HepG2 (cell line): ENCODE data around the gene HECA. TPM values are rescaled to one million over a fixed set of nuclear protein-coding genes. Genes with fewer than 3 reads are reported as not detected.

Experiments used
- ATAC-seq: fragments of 200-7000 bp; cut with Tn5 transposase; 3 replicates; pipeline ENCODE4 v1.9.1; 2020; ENCODE audit warnings: mild to moderate bottlenecking, moderate library complexity
- BruUV-seq: library from RNA; stranded (reverse); fragments of 400-500 nt; replicated peaks from 2 replicates; lab custom pipeline; 2021; lab: Mats Ljungman, UMichigan
- CTCF ChIA-PET: fragments of 300-600 bp; formaldehyde crosslinking; extraction: SDS; loops from one replicate; lab custom pipeline; 2021; ENCODE audit warnings: low total read pairs, inconsistent platforms, low intra/inter-chr PET ratio; lab: Yijun Ruan, JAX
- POLR2A ChIA-PET: fragments of 350-600 bp; sonication (Branson Sonifier 250); formaldehyde crosslinking; loops from one replicate; lab custom pipeline; 2020; ENCODE audit warnings: antibody characterized with exemption, inconsistent platforms; lab: Yijun Ruan, JAX
- DNase-seq: peaks from one replicate; pipeline ENCODE4 v3.0.0-alpha.2; 2015; ENCODE audit warnings: low spot score
- FAIRE-seq: peaks from 3 replicates; lab custom pipeline; 2011; peaks lifted over from hg19 to GRCh38; lab: Jason Lieb, UNC
- H2AFZ ChIP-seq: one replicate; pipeline ENCODE4 v1.6.1; 2011; ENCODE audit warnings: low read length, inconsistent platforms
- H3K27ac ChIP-seq: fragments of 300-600 bp; 3 replicates; pipeline ENCODE4 v1.8.0; 2011; ENCODE audit warnings: mixed run types, mild to moderate bottlenecking, mixed read lengths, low read length, inconsistent platforms; ENCODE audit not compliant: insufficient read depth; ENCODE audit errors: extremely low read length
- H3K27me3 ChIP-seq, 2 experiments: fragments of 200-600 bp in 1 of 2; 2 replicates in 1 of 2; 3 replicates in 1 of 2; pipeline versions ENCODE4 v1.6.0 to v1.8.0; 2011; ENCODE audit warnings: low read length in 2 of 2, mild to moderate bottlenecking in 2 of 2, moderate library complexity in 2 of 2, inconsistent platforms in 1 of 2; ENCODE audit not compliant: insufficient read depth in 2 of 2, control insufficient read depth in 1 of 2
- H3K36me3 ChIP-seq, 2 experiments: fragments of 200-600 bp in 1 of 2; replicated peaks in 1 of 2; 2 replicates in 1 of 2; 3 replicates in 1 of 2; pipeline versions ENCODE4 v1.5.1 to v1.8.0; 2011; ENCODE audit warnings: low read length in 2 of 2, inconsistent platforms in 1 of 2; ENCODE audit not compliant: insufficient read depth in 2 of 2, control insufficient read depth in 1 of 2
- H3K4me1 ChIP-seq: 2 replicates; pipeline ENCODE4 v1.5.1; 2012; ENCODE audit warnings: low read length, inconsistent platforms; ENCODE audit not compliant: insufficient read depth
- H3K4me2 ChIP-seq: 2 replicates; pipeline ENCODE4 v1.6.0; 2011; ENCODE audit warnings: low read depth, low read length, inconsistent platforms
- H3K4me3 ChIP-seq, 3 experiments: fragments of 200-600 bp in 1 of 3; sonication (generic), shearing (Covaris generic) in 1 of 3; replicated peaks in 1 of 3; 2 replicates each; pipeline ENCODE4 v1.5.1; 2011 to 2016; ENCODE audit warnings: low read length in 3 of 3, inconsistent platforms in 2 of 3, low read depth in 2 of 3, mild to moderate bottlenecking in 2 of 3, control low read depth in 1 of 3, mixed read lengths in 1 of 3; ENCODE audit not compliant: insufficient read depth in 1 of 3
- H3K79me2 ChIP-seq: one replicate; pipeline ENCODE4 v1.6.1; 2011; ENCODE audit warnings: low read length, inconsistent platforms; ENCODE audit not compliant: insufficient read depth
- H3K9ac ChIP-seq: 2 replicates; pipeline ENCODE4 v1.6.0; 2011; ENCODE audit warnings: mild to moderate bottlenecking, low read depth, low read length, inconsistent platforms; ENCODE audit not compliant: insufficient read depth
- H3K9me3 ChIP-seq: 2 replicates; pipeline ENCODE4 v1.5.1; 2012; ENCODE audit warnings: mild to moderate bottlenecking, low read length
- H4K20me1 ChIP-seq: 2 replicates; pipeline ENCODE4 v1.6.0; 2011; ENCODE audit warnings: inconsistent platforms, mild to moderate bottlenecking, low read length, moderate library complexity; ENCODE audit not compliant: insufficient read depth
- ATF7 ChIP-seq, 2 experiments: fragments of 450-650 bp in 1 of 2; sonication (generic) in 1 of 2; formaldehyde crosslinking in 1 of 2; IDR thresholded peaks; 2 replicates each; pipeline versions ENCODE4 v1.4.0 to v1.6.1; 2016 to 2020; ENCODE audit warnings: antibody characterized with exemption in 1 of 2, mild to moderate bottlenecking in 1 of 2, missing genetic modification reagents in 1 of 2
- HDAC6 ChIP-seq: fragments of 200-600 bp; sonication (generic); IDR thresholded peaks from 2 replicates; pipeline ENCODE4 v1.7.0; 2017; ENCODE audit warnings: mild to moderate bottlenecking, antibody characterized with exemption, low read length, low read depth
- KDM5B ChIP-seq: sonication (generic); formaldehyde crosslinking; IDR thresholded peaks from 2 replicates; pipeline ENCODE4 v1.4.0; 2020; ENCODE audit warnings: missing genetic modification reagents, mild to moderate bottlenecking, borderline replicate concordance
- MEF2D ChIP-seq: sonication (generic); formaldehyde crosslinking; IDR thresholded peaks from 2 replicates; pipeline ENCODE4 v1.5.1; 2020; ENCODE audit warnings: mild to moderate bottlenecking, missing genetic modification reagents
- MTERF4 ChIP-seq: sonication (generic); formaldehyde crosslinking; IDR thresholded peaks from 2 replicates; pipeline ENCODE4 v1.8.0; 2023; ENCODE audit warnings: mild to moderate bottlenecking, missing genetic modification reagents
- NCOA1 ChIP-seq: sonication (generic); formaldehyde crosslinking; IDR thresholded peaks from 2 replicates; pipeline ENCODE4 v1.9.0; 2021; ENCODE audit warnings: missing genetic modification reagents
- NCOA5 ChIP-seq: sonication (generic); formaldehyde crosslinking; IDR thresholded peaks from 2 replicates; pipeline ENCODE4 v1.4.0; 2020; ENCODE audit warnings: missing genetic modification reagents
- PTBP1 ChIP-seq: fragments of 200-400 bp; formaldehyde crosslinking; IDR thresholded peaks from 2 replicates; pipeline ENCODE4 v1.6.1; 2018; ENCODE audit warnings: low read length, low read depth; ENCODE audit not compliant: poor library complexity, severe bottlenecking
- TRIM24 ChIP-seq: sonication (generic); formaldehyde crosslinking; IDR thresholded peaks from 2 replicates; pipeline ENCODE4 v1.8.0; 2022; ENCODE audit warnings: mild to moderate bottlenecking, missing genetic modification reagents
- ZNF234 ChIP-seq: sonication (generic); formaldehyde crosslinking; conservative IDR thresholded peaks from 2 replicates; pipeline ENCODE4 v1.5.1; 2020; ENCODE audit warnings: mild to moderate bottlenecking, missing genetic modification reagents
- ZNF414 ChIP-seq: sonication (generic); formaldehyde crosslinking; IDR thresholded peaks from 2 replicates; pipeline ENCODE4 v1.5.0; 2020; ENCODE audit warnings: missing genetic modification reagents
- ZNF530 ChIP-seq: sonication (generic); formaldehyde crosslinking; IDR thresholded peaks from 2 replicates; pipeline ENCODE4 v1.5.0; 2020; ENCODE audit warnings: low read depth, mild to moderate bottlenecking, missing genetic modification reagents
- ZSCAN22 ChIP-seq: sonication (generic); formaldehyde crosslinking; IDR thresholded peaks from 2 replicates; pipeline ENCODE4 v1.4.0; 2020; ENCODE audit warnings: mild to moderate bottlenecking, missing genetic modification reagents
- WGBS: methylation state at CpG from one replicate; pipeline ENCODE4 v1.1.6; 2017; ENCODE audit warnings: low lambda C conversion rate; 5-methylcytosine and 5-hydroxymethylcytosine counted together
- in situ Hi-C: cut with HindIII; loops from 2 replicates; pipeline ENCODE4 v1.10.0; 2017; ENCODE audit warnings: low pct_unique_long_range_greater_than_20kb; ENCODE audit not compliant: extremely low pct_ligation_motif_present
- intact Hi-C: fragments of 100-400 bp; cut with micrococcal nuclease; formaldehyde crosslinking; loops from one replicate; pipeline ENCODE4 v1.10.0; 2022; ENCODE audit not compliant: unreplicated experiment
- polyA plus RNA-seq, 8 experiments: library from polyadenylated mRNA; depleted of rRNA in 3 of 8; stranded (reverse) in 7 of 8; unstranded in 1 of 8; fragments of >200 nt; fragmentation: Illumina TruSeq in 4 of 8; extraction: Trizol in 4 of 8; gene quantifications; 2 replicates each; pipeline versions ENCODE4 v1.2.1 to v1.2.3, GENCODE V29; 2011 to 2016; ENCODE audit warnings: low read depth in 4 of 8, missing spikeins in 1 of 8, mixed read lengths in 1 of 8; ENCODE audit not compliant: insufficient read depth in 1 of 8
- total RNA-seq, 5 experiments: library from RNA; depleted of rRNA; stranded (reverse); fragments of >200 nt; fragmentation: Illumina TruSeq; extraction: Trizol; gene quantifications; 2 replicates each; pipeline ENCODE4 v1.2.3, GENCODE V29; 2016; ENCODE audit warnings: low read depth in 1 of 5

The HECA gene
- total and polyA plus RNA-seq, 2 of the 13 experiments (the other 11 are each of a cell fraction or from before 2014, with no cell fraction given): 0.18 to 0.49 TPM

- no peaks in the 10 kb centered on the region for H3K9me3 ChIP-seq
- H3K36me3 ChIP-seq: no peaks in the 10 kb centered on the region
- TF ChIP-seq ZNF234 (CRISPR knock-in tag) (no peak), ZNF414 (CRISPR knock-in tag) (no peak), MTERF4 (CRISPR knock-in tag) (no peak), MEF2D (CRISPR knock-in tag) (no peak), KDM5B (CRISPR knock-in tag) (no peak), HDAC6 (no peak), NCOA5 (no peak), ZSCAN22 (CRISPR knock-in tag) (no peak), PTBP1 (no peak), ATF7 (IDR thresholded peaks at IDR 0.05) (no peak), ATF7 (CRISPR knock-in tag; IDR thresholded peaks at IDR 0.05) (no peak), NCOA1 (CRISPR knock-in tag) (no peak), TRIM24 (CRISPR knock-in tag) (no peak), ZNF530 (CRISPR knock-in tag) (no peak)
- WGBS: 33% methylated on average over 6 of the region's 7 CpGs
- H3K4me2 ChIP-seq: no peak overlapping the region
- no peaks in the 10 kb centered on the region for H3K79me2 ChIP-seq
- no TSS peak for BruUV-seq
- in situ Hi-C loops: no loop called here
- no peak overlapping the region for H3K9ac ChIP-seq
- intact Hi-C loops: no loop called here
- no peaks in the 10 kb centered on the region for H4K20me1 ChIP-seq
- no peak for ATAC-seq
- no peaks in the 10 kb centered on the region for H3K4me1 ChIP-seq
- POLR2A ChIA-PET: no interaction called here
- DNase-seq: no peak
- FAIRE-seq: no peak
- no peaks in the 10 kb centered on the region for H3K27me3 ChIP-seq
- CTCF ChIA-PET: no interaction called here
- no peak overlapping the region for H3K4me3 ChIP-seq
- H2AFZ ChIP-seq: no peak overlapping the region
- H3K27ac ChIP-seq: no peak overlapping the region
These were observed 13.8 kb downstream of the HECA start for GRCh38 chr6:139148557-139149235.
